ENCODE data around the gene DLG3. TPM values are rescaled to one million over a fixed set of nuclear protein-coding genes. Genes with fewer than 3 reads are reported as not detected.

The DLG3 gene
- polyA plus RNA-seq, 3 donors: 0.12 to 0.17 TPM; not detected in 1

GRCh38 chrX:70504772-70505450, 60.3 kb downstream of the DLG3 start:
- H3K9me3 ChIP-seq (replicated peaks in 1 of 2; ENCODE audit: control insufficient read depth in 1 of 2, insufficient read depth in 1 of 2, low read length in 2 of 2): no peaks in the 10 kb centered on the region
- Mint-ChIP-seq H3K27me3 (ENCODE audit: low read depth in 3 of 3) (peaks cover 0 to 16% (median 0%) of the 10 kb centered on the region in 3 donors), H3K4me3 (no peak overlapping the region), H3K4me1 (peaks cover 1% of the 10 kb centered on the region), H3K9me3 (peaks cover 0 to 3% (median 0%) of the 10 kb centered on the region in 7 donors), H3K36me3 (no peaks in the 10 kb centered on the region), H3K27ac (no peak overlapping the region)
- no peaks in the 10 kb centered on the region for H3K79me2 ChIP-seq (ENCODE audit: insufficient read depth, low read length)
- TF ChIP-seq, protein P1, sequence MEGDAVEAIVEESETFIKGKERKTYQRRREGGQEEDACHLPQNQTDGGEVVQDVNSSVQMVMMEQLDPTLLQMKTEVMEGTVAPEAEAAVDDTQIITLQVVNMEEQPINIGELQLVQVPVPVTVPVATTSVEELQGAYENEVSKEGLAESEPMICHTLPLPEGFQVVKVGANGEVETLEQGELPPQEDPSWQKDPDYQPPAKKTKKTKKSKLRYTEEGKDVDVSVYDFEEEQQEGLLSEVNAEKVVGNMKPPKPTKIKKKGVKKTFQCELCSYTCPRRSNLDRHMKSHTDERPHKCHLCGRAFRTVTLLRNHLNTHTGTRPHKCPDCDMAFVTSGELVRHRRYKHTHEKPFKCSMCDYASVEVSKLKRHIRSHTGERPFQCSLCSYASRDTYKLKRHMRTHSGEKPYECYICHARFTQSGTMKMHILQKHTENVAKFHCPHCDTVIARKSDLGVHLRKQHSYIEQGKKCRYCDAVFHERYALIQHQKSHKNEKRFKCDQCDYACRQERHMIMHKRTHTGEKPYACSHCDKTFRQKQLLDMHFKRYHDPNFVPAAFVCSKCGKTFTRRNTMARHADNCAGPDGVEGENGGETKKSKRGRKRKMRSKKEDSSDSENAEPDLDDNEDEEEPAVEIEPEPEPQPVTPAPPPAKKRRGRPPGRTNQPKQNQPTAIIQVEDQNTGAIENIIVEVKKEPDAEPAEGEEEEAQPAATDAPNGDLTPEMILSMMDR (IDR thresholded peaks at IDR 0.05): no peak
- H3K9ac ChIP-seq (ENCODE audit: insufficient read depth, low read length, poor library complexity, severe bottlenecking): no peak overlapping the region
- no peak overlapping the region for H3K4me3 ChIP-seq (replicated peaks in 1 of 3; ENCODE audit: low read depth in 2 of 3, low read length in 3 of 3)
- H3K4me2 ChIP-seq (replicated peaks; ENCODE audit: extremely low read depth, low read length, poor library complexity, severe bottlenecking): no peak overlapping the region
- 72% methylated on average over 3 of the region's 6 CpGs for WGBS (ENCODE audit: insufficient coverage)
- H2AFZ ChIP-seq (ENCODE audit: insufficient read depth, low read depth, low read length, poor library complexity, severe bottlenecking): no peak overlapping the region
- H3K27me3 ChIP-seq (ENCODE audit: control insufficient read depth in 2 of 2, insufficient read depth in 2 of 2, low read length in 2 of 2): no peaks in the 10 kb centered on the region
- intact Hi-C loops (cut with micrococcal nuclease): no loop called here
- H3K36me3 ChIP-seq (replicated peaks in 1 of 2; ENCODE audit: control insufficient read depth in 1 of 2, insufficient read depth in 2 of 2, low read length in 2 of 2): no peaks in the 10 kb centered on the region
- no peaks in the 10 kb centered on the region for H4K20me1 ChIP-seq (ENCODE audit: insufficient read depth, low read length)
- no peak for DNase-seq
- H3K27ac ChIP-seq (ENCODE audit: low read depth in 1 of 2, low read length in 2 of 2): no peak overlapping the region
- no peaks in the 10 kb centered on the region for H3K4me1 ChIP-seq (ENCODE audit: control insufficient read depth in 1 of 2, insufficient read depth in 2 of 2, low read length in 2 of 2)

GRCh38 chrX:70505451-70505841, 60.8 kb downstream of the DLG3 start:
- no peak overlapping the region for H3K27ac ChIP-seq (ENCODE audit: low read depth in 1 of 2, low read length in 2 of 2)
- peaks cover 0 to 16% (median 0%) of the 10 kb centered on the region in 3 donors for H3K27me3 Mint-ChIP-seq (ENCODE audit: low read depth in 3 of 3)
- 80% methylated on average over 2 of the region's 4 CpGs for WGBS (ENCODE audit: insufficient coverage)
- H3K4me1 Mint-ChIP-seq: peaks cover 1% of the 10 kb centered on the region
- no peak overlapping the region for H3K27ac Mint-ChIP-seq
- no peaks in the 10 kb centered on the region for H4K20me1 ChIP-seq (ENCODE audit: insufficient read depth, low read length)
- H3K4me1 ChIP-seq (ENCODE audit: control insufficient read depth in 1 of 2, insufficient read depth in 2 of 2, low read length in 2 of 2): no peaks in the 10 kb centered on the region
- H3K4me3 ChIP-seq (replicated peaks in 1 of 3; ENCODE audit: low read depth in 2 of 3, low read length in 3 of 3): no peak overlapping the region
- H3K9ac ChIP-seq (ENCODE audit: insufficient read depth, low read length, poor library complexity, severe bottlenecking): no peak overlapping the region
- H2AFZ ChIP-seq (ENCODE audit: insufficient read depth, low read depth, low read length, poor library complexity, severe bottlenecking): no peak overlapping the region
- no peaks in the 10 kb centered on the region for H3K36me3 Mint-ChIP-seq
- H3K9me3 Mint-ChIP-seq: peaks cover 0 to 3% (median 0%) of the 10 kb centered on the region in 7 donors
- no peaks in the 10 kb centered on the region for H3K36me3 ChIP-seq (replicated peaks in 1 of 2; ENCODE audit: control insufficient read depth in 1 of 2, insufficient read depth in 2 of 2, low read length in 2 of 2)
- no peaks in the 10 kb centered on the region for H3K27me3 ChIP-seq (ENCODE audit: control insufficient read depth in 2 of 2, insufficient read depth in 2 of 2, low read length in 2 of 2)
- TF ChIP-seq, protein P1 (IDR thresholded peaks at IDR 0.05): no peak
- DNase-seq: no peak
- no peak overlapping the region for H3K4me3 Mint-ChIP-seq
- intact Hi-C loops (cut with micrococcal nuclease): no loop called here
- no peak overlapping the region for H3K4me2 ChIP-seq (replicated peaks; ENCODE audit: extremely low read depth, low read length, poor library complexity, severe bottlenecking)
- H3K79me2 ChIP-seq (ENCODE audit: insufficient read depth, low read length): no peaks in the 10 kb centered on the region
- H3K9me3 ChIP-seq (replicated peaks in 1 of 2; ENCODE audit: control insufficient read depth in 1 of 2, insufficient read depth in 1 of 2, low read length in 2 of 2): no peaks in the 10 kb centered on the region

Measured in CD14-positive monocyte (primary cell).